Tibial nerve (tissue), 4 donors: ENCODE measurements around the gene HCN2. TPM values are rescaled to one million over a fixed set of nuclear protein-coding genes. Genes with fewer than 3 reads are reported as not detected.

Source experiments
- DNase-seq, 2 donors: peaks; one replicate each; pipeline ENCODE4 v3.0.0-alpha.2; 2019; ENCODE audit warnings: low spot score in 2 of 2
- H3K27ac ChIP-seq, 4 donors: fragments of 200-600 bp; sonication (generic) in 3 of 4; one replicate each; pipeline ENCODE4 v1.5.1; 2017 to 2019; ENCODE audit warnings: mild to moderate bottlenecking in 1 of 4
- H3K27me3 ChIP-seq, 2 donors: fragments of 200-600 bp; sonication (generic) in 1 of 2; one replicate each; pipeline versions ENCODE4 v1.5.1 to v1.6.0; 2017 to 2019
- H3K36me3 ChIP-seq, 3 donors: fragments of 200-600 bp; sonication (generic); one replicate each; pipeline ENCODE4 v1.5.1; 2018 to 2019
- H3K4me1 ChIP-seq, 4 donors: fragments of 200-600 bp; sonication (generic) in 3 of 4; one replicate each; pipeline ENCODE4 v1.5.1; 2017 to 2019
- H3K4me3 ChIP-seq, 4 donors: fragments of 200-600 bp; sonication (generic) in 3 of 4; one replicate each; pipeline ENCODE4 v1.5.1; 2017 to 2019; ENCODE audit warnings: mild to moderate bottlenecking in 1 of 4, moderate library complexity in 1 of 4
- H3K9me3 ChIP-seq, 4 donors: fragments of 200-600 bp; sonication (generic) in 3 of 4; one replicate each; pipeline ENCODE4 v1.5.1; 2017 to 2019
- EP300 ChIP-seq, 2 donors: sonication (generic); formaldehyde crosslinking; IDR thresholded peaks; one replicate each; pipeline ENCODE4 v1.6.1; 2017; ENCODE audit warnings: antibody characterized with exemption in 2 of 2, mild to moderate bottlenecking in 1 of 2
- POLR2A ChIP-seq, 2 donors: fragments of 450-650 bp; IDR thresholded peaks; one replicate each; pipeline ENCODE4 v1.6.1; 2017; ENCODE audit warnings: antibody characterized with exemption in 2 of 2, mild to moderate bottlenecking in 2 of 2, moderate library complexity in 2 of 2
- WGBS, 2 donors: methylation state at CpG; one replicate each; pipeline ENCODE4 v1.1.5; 2018; 5-methylcytosine and 5-hydroxymethylcytosine counted together
- total RNA-seq, 4 donors: library from RNA; depleted of rRNA; stranded (reverse); fragments of >200 nt; gene quantifications; one replicate each; pipeline ENCODE4 v1.1.0, GENCODE V29; 2016
- TF ChIP-seq, protein P1 (sequence below), 5 experiments: fragments of 200-600 bp in 3 of 5; fragments of 450-650 bp in 2 of 5; sonication (generic) in 3 of 5; IDR thresholded peaks; one replicate each; pipeline ENCODE4 v1.5.1; 2016 to 2019; ENCODE audit warnings: antibody characterized with exemption in 5 of 5, mild to moderate bottlenecking in 3 of 5, moderate library complexity in 2 of 5

Gene HCN2
- total RNA-seq, 4 donors from 2014 or later, result 0.59 TPM; not detected in 3

GRCh38 chr19:663682-664117 is 74.0 kb downstream of the HCN2 start:
- Histone ChIP-seq H3K4me1 (peaks cover 3 to 56% (median 47%) of the 10 kb centered on the region in 4 donors), H3K27ac (peak overlapping the region; percentile 90 to 96 (median 95)), H3K36me3 (peaks cover 0 to 4% (median 0%) of the 10 kb centered on the region in 3 donors), H3K27me3 (no peaks in the 10 kb centered on the region), H3K9me3 (no peaks in the 10 kb centered on the region), H3K4me3 (peak overlapping the region; percentile 41 to 100 (median 81))
- 28 to 46% methylated on average over 13 to 18 of the region's 18 CpGs for WGBS, 2 donors
- DNase-seq, result no peak
- TF ChIP-seq EP300 (IDR thresholded peaks at IDR 0.05) (no peak), POLR2A (IDR thresholded peaks at IDR 0.05) (no peak)
- TF ChIP-seq, protein P1, sequence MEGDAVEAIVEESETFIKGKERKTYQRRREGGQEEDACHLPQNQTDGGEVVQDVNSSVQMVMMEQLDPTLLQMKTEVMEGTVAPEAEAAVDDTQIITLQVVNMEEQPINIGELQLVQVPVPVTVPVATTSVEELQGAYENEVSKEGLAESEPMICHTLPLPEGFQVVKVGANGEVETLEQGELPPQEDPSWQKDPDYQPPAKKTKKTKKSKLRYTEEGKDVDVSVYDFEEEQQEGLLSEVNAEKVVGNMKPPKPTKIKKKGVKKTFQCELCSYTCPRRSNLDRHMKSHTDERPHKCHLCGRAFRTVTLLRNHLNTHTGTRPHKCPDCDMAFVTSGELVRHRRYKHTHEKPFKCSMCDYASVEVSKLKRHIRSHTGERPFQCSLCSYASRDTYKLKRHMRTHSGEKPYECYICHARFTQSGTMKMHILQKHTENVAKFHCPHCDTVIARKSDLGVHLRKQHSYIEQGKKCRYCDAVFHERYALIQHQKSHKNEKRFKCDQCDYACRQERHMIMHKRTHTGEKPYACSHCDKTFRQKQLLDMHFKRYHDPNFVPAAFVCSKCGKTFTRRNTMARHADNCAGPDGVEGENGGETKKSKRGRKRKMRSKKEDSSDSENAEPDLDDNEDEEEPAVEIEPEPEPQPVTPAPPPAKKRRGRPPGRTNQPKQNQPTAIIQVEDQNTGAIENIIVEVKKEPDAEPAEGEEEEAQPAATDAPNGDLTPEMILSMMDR (IDR thresholded peaks at IDR 0.05), result no peak

GRCh38 chr19:664913-665443 is 75.3 kb downstream of the HCN2 start:
- TF ChIP-seq EP300 (IDR thresholded peaks at IDR 0.05) (peak in 1 of 2 donors; percentile 46), POLR2A (IDR thresholded peaks at IDR 0.05) (no peak)
- TF ChIP-seq, protein P1 (IDR thresholded peaks at IDR 0.05), result peak; percentile 95 to 98 (median 96)
- H3K4me1 ChIP-seq, result peaks cover 3 to 43% (median 34%) of the 10 kb centered on the region in 4 donors
- H3K27ac ChIP-seq, result peak overlapping the region in 3 of 4 donors; percentile 90 to 96 (median 94)
- H3K27me3 ChIP-seq, result no peaks in the 10 kb centered on the region
- H3K4me3 ChIP-seq, result peak overlapping the region in 2 of 4 donors; percentile 29 to 31
- 8 to 10% methylated on average over 19 to 24 of the region's 24 CpGs for WGBS, 2 donors
- DNase-seq, result peak; percentile 68 to 83
- H3K9me3 ChIP-seq, result no peaks in the 10 kb centered on the region
- no peaks in the 10 kb centered on the region for H3K36me3 ChIP-seq

Other genes with a start within 250 kb of the HCN2 start
- 10 to 100 TPM; 17.8 to 20.7 (median 19.1) TPM for gene MIER2, start 245.1 kb upstream of the HCN2 start, total RNA-seq
- gene C2CD4C, start 180.7 kb upstream of the HCN2 start, total RNA-seq, result 1 to 10 TPM in 2 of 4 donors, under 1 TPM in 2; 0.21 to 2.7 (median 1.5) TPM
- 10 to 100 TPM; 13.5 to 41.1 (median 22.9) TPM for gene SHC2, start 128.8 kb upstream of the HCN2 start, total RNA-seq
- gene MADCAM1, start 93.4 kb upstream of the HCN2 start, total RNA-seq, result under 1 TPM in 1 of 4 donors, not detected in 3; 0.21 TPM
- 100 to 1,000 TPM; 108 to 131 (median 115) TPM for gene TPGS1, start 82.4 kb upstream of the HCN2 start, total RNA-seq
- gene CDC34, start 58.1 kb upstream of the HCN2 start, total RNA-seq, result 100 to 1,000 TPM in 1 of 4 donors, 10 to 100 TPM in 3; 60.7 to 110 (median 73.4) TPM
- 1 to 10 TPM in 1 of 4 donors, not detected in 3; 2.5 TPM for gene GZMM, start 45.8 kb upstream of the HCN2 start, total RNA-seq
- gene BSG, start 17.3 kb upstream of the HCN2 start, total RNA-seq, result 100 to 1,000 TPM; 303 to 400 (median 324) TPM
- 10 to 100 TPM; 28.2 to 73.5 (median 51.5) TPM for gene POLRMT, start 43.7 kb downstream of the HCN2 start, total RNA-seq
- 1 to 10 TPM in 3 of 4 donors, under 1 TPM in 1; 0.30 to 9.0 (median 3.4) TPM for gene FGF22, start 50.0 kb downstream of the HCN2 start, total RNA-seq
- gene RNF126, start 73.3 kb downstream of the HCN2 start, total RNA-seq, result 10 to 100 TPM; 38.0 to 90.9 (median 55.3) TPM
- gene FSTL3, start 86.5 kb downstream of the HCN2 start, total RNA-seq, result 100 to 1,000 TPM; 582 to 977 (median 642) TPM
- gene PRSS57, start 105.6 kb downstream of the HCN2 start, total RNA-seq, result not detected
- gene PALM, start 119.1 kb downstream of the HCN2 start, total RNA-seq, result 100 to 1,000 TPM in 1 of 4 donors, 10 to 100 TPM in 3; 65.7 to 101 (median 98.0) TPM
- gene MISP, start 161.2 kb downstream of the HCN2 start, total RNA-seq, result under 1 TPM in 2 of 4 donors, not detected in 2; 0.20 to 0.30 TPM
- gene PTBP1, start 207.6 kb downstream of the HCN2 start, total RNA-seq, result 100 to 1,000 TPM; 118 to 205 (median 141) TPM
- gene PLPPR3, start 232.1 kb downstream of the HCN2 start, total RNA-seq, result not detected
- gene AZU1, start 238.0 kb downstream of the HCN2 start, total RNA-seq, result under 1 TPM in 1 of 4 donors, not detected in 3; 0.42 TPM